ENCODE results near the gene KLRF1.

KLRF1 gene

GRCh38 chr12:9827209-9827888 is at the start of gene KLRF1:
Gene KLRF1, plus strand, starts transcription at chr12:9827481. Its CDS starts 64 bp downstream, at chr12:9827545.
- no peak for DNase-seq

- peak; percentile 29 for DNase-seq
Measured at GRCh38 chr12:9779209-9779608, 48.1 kb upstream of the KLRF1 start.

GRCh38 chr12:9781360-9781759 is 45.9 kb upstream of the KLRF1 start:
- no peak for DNase-seq

- DNase-seq = no peak
Measured at GRCh38 chr12:9782547-9783382, 44.5 kb upstream of the KLRF1 start.

GRCh38 chr12:9784326-9784725 is 43.0 kb upstream of the KLRF1 start:
- DNase-seq = no peak

DNA sequence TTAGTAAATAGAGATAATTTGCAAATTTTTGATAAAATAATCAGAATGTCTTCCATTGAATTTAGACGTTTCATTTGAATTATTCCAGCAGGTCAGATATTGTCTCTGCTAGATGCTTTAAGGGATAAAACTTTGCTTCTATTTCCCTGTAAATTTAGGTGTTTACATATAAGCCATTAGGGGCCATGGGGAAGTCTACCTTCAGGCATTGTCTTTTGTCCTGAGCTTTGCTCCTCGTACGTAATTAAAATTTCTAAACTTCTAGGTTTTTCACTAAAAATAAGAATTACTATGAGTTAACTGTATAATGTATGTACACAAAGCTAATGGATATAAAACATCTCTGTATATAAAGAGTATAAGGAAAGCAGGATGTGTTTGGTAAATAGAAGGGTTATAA is 42.5 kb upstream of the KLRF1 start:
- no peak for DNase-seq

GRCh38 chr12:9786726-9787717 is 40.3 kb upstream of the KLRF1 start:
- no peak for DNase-seq

- DNase-seq = no peak
Measured at GRCh38 chr12:9792185-9792900, 34.9 kb upstream of the KLRF1 start.

- no peak for DNase-seq
Measured at GRCh38 chr12:9792961-9793617, 34.2 kb upstream of the KLRF1 start.

DNA sequence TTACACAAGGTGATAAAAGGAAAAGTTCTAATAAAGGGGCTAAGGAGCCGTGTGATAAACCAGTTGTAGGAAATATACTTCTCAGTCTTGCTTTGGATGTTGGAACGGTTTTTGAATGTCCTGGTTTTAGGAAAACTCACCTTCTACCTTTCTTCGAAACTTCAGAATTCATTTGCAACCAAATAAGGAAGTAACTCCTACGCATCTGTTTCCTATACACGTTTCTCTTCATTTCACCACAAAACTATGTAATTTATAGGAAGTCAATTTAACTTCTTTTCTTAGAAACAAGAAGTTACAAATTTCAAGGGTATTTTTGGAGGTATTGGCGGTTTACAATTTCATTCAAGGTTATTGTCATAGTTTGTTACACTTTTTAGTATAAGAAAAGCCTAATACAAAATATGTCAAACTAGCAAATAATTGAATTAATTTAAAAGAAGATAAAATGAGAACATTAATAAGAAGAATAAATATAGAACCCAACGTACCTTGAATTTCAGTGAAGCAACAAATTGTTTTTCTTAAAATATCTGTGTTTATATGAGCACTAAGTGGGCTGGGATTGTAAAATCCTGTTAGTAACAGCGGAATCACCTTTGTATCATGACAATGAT is 33.4 kb upstream of the KLRF1 start:
- peak; percentile 76 for DNase-seq

- DNase-seq = peak; percentile 43
Measured at GRCh38 chr12:9794484-9795093, 32.7 kb upstream of the KLRF1 start.

- DNase-seq = no peak
Measured at GRCh38 chr12:9795945-9796344, 31.3 kb upstream of the KLRF1 start.

- DNase-seq = no peak
Measured at GRCh38 chr12:9796346-9796745, 30.9 kb upstream of the KLRF1 start.

DNA sequence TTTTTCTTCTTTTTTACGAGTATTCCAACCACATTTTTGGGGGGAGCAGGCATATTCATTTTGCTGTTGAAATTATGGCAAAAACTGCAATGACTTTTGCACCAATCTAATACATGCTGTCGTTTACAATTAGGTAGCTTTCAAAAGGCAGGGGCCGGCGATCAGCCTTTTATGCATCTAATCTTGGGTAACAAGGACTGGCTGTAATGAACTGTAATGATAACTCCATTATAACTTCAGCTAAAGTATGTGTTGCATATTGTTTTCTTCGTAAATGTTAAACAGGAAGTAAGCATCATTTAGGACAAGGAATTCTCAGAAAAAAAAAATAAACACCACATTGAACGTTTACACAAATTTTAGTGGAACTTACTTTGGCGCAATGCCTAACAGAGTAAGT is 30.3 kb upstream of the KLRF1 start:
- DNase-seq = no peak

GRCh38 chr12:9797722-9798619 is 29.3 kb upstream of the KLRF1 start:
- DNase-seq = peak; percentile 58

DNA sequence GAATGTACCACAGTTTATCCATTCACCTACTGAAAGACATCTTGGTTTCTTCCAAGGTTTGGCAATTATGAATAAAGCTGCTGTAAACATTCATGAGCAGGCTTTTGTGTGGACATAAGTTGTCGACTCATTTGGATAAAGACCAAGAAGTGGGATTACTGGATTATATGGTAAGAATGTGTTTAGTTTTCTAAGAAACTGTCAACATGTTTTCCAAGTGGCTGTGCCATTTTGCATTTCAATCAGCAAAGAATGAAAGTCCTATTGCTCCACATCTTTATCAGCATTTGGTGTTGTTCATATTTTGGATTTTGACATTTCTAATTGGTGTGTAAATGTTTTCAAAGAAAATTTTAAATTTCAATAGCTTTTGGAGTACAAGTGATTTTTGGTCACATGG is 27.3 kb upstream of the KLRF1 start:
- no peak for DNase-seq

DNA sequence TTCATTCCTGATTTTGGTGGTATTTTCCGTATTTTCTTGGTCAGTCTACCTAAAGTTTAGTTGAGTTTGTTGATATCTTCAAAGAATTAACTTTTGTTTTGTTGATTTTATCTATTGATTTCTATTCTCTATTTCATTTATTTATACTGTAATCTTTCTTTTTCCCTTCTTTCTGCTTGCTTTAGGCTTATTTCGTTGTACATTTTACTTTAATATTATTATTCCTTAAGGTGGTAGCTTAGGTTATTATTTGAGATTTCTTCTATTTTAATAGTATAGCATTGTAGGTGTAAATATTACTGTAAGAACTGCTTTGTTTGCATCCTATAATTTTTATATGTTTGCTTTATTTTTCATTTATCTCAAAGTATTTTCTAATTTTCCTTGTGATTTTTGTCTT is 21.4 kb upstream of the KLRF1 start:
- DNase-seq = no peak

GRCh38 chr12:9806714-9807113 is 20.6 kb upstream of the KLRF1 start:
- no peak for DNase-seq

GRCh38 chr12:9808504-9808903 is 18.8 kb upstream of the KLRF1 start:
- peak; percentile 52 for DNase-seq

DNA sequence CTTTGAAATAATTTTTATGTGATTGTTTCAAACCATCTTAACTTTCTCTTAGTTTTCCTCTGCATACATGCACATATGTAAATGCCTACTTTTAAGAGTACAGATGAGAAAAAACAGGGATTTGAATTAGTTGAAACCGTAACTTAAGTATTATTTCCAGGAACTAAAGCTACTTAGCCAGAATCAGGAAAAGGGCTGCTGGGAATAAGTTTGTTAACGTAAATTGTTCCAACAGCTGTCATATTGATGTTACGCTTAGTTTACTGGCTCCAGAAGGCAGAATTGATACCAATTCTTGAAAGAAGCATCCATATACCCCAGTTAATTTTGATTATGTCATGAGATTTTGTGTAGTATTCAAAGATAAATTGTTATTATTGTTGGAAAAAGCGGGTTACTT is 17.9 kb upstream of the KLRF1 start:
- no peak for DNase-seq
